Measurements from ENCODE around the gene EDA. TPM values are rescaled to one million over a fixed set of nuclear protein-coding genes. Genes with fewer than 3 reads are reported as not detected.

EDA gene
- total RNA-seq, 1 experiment from 2014 or later: 0.15 TPM

GRCh38 chrX:70043685-70044084 is 427.8 kb downstream of the EDA start:
- Histone ChIP-seq H3F3A (ENCODE audit: low read length, unreplicated experiment) (no peaks in the 10 kb centered on the region), H3K27ac (ENCODE audit: low read length) (no peak overlapping the region; the same call in 1 of the 2 replicates), H3K4me1 (ENCODE audit: insufficient read depth, low read length) (peaks cover 51% of the 10 kb centered on the region), H3K9ac (ENCODE audit: low read length) (no peak overlapping the region), H3K36me3 (ENCODE audit: low read depth, low read length) (no peaks in the 10 kb centered on the region), H3K9me3 (ENCODE audit: low read length) (no peaks in the 10 kb centered on the region), H3K4me3 (ENCODE audit: low read length) (no peak overlapping the region), H3K27me3 (ENCODE audit: low read length) (no peaks in the 10 kb centered on the region), H2AFZ (ENCODE audit: low read length) (no peak overlapping the region), H4K20me1 (ENCODE audit: low read length) (no peaks in the 10 kb centered on the region), H3K4me2 (ENCODE audit: low read length) (no peak overlapping the region), H3K79me2 (ENCODE audit: low read length) (no peaks in the 10 kb centered on the region), H3K9me2 (replicated peaks; ENCODE audit: low read length) (no peaks in the 10 kb centered on the region)
- intact Hi-C loops (cut with micrococcal nuclease): no loop called here
- TF ChIP-seq EZH2 (IDR thresholded peaks at IDR 0.05; ENCODE audit: low read length, unreplicated experiment) (no peak), EZH2phosphoT487 (IDR thresholded peaks at IDR 0.05; ENCODE audit: borderline replicate concordance, low read length) (no peak), CTCF (conservative IDR thresholded peaks at IDR 0.05; ENCODE audit: low read depth, low read length) (no peak)
- POLR2A ChIA-PET (ENCODE audit: unreplicated experiment): no interaction called here
- BruUV-seq (replicated peaks): no TSS peak
- no peak for ATAC-seq
- CTCF ChIA-PET: no interaction called here
- DNase-seq: no peak

- ChIA-PET CTCF (no interaction called here), POLR2A (ENCODE audit: unreplicated experiment) (no interaction called here)
- Histone ChIP-seq H2AFZ (ENCODE audit: low read length) (no peak overlapping the region), H3K27me3 (ENCODE audit: low read length) (no peaks in the 10 kb centered on the region), H3K4me3 (ENCODE audit: low read length) (no peak overlapping the region), H4K20me1 (ENCODE audit: low read length) (no peaks in the 10 kb centered on the region), H3K4me2 (ENCODE audit: low read length) (peak overlapping the region; percentile 12; the same call in 1 of the 2 replicates), H3K9me3 (ENCODE audit: low read length) (no peaks in the 10 kb centered on the region), H3K36me3 (ENCODE audit: low read depth, low read length) (no peaks in the 10 kb centered on the region), H3K9ac (ENCODE audit: low read length) (no peak overlapping the region), H3F3A (ENCODE audit: low read length, unreplicated experiment) (no peaks in the 10 kb centered on the region), H3K27ac (ENCODE audit: low read length) (peak overlapping the region; percentile 62), H3K9me2 (replicated peaks; ENCODE audit: low read length) (no peaks in the 10 kb centered on the region), H3K79me2 (ENCODE audit: low read length) (no peaks in the 10 kb centered on the region), H3K4me1 (ENCODE audit: insufficient read depth, low read length) (peaks cover 47% of the 10 kb centered on the region)
- peak; percentile 61 for DNase-seq
- no TSS peak for BruUV-seq (replicated peaks)
- intact Hi-C loops (cut with micrococcal nuclease): no loop called here
- no peak for TF ChIP-seq CTCF (conservative IDR thresholded peaks at IDR 0.05; ENCODE audit: low read depth, low read length)
- TF ChIP-seq EZH2 (IDR thresholded peaks at IDR 0.05; ENCODE audit: low read length, unreplicated experiment): no peak
- no peak for TF ChIP-seq EZH2phosphoT487 (IDR thresholded peaks at IDR 0.05; ENCODE audit: borderline replicate concordance, low read length)
- peak; percentile 66 for ATAC-seq
These were observed 428.8 kb downstream of the EDA start for GRCh38 chrX:70044541-70045245.

- CTCF ChIA-PET: interaction anchor here (0.6 to 1.0 kb wide), 2 partner anchors 49 to 86 kb away, joined by 3 to 7 read pairs; partner anchors contain the start of gene IGBP1
- peak overlapping the region; percentile 66 for H3K9ac ChIP-seq (ENCODE audit: low read length)
- ATAC-seq (peak; percentile 66), DNase-seq (peak; percentile 82)
- H3K36me3 ChIP-seq (ENCODE audit: low read depth, low read length): no peaks in the 10 kb centered on the region
- H3K4me2 ChIP-seq (ENCODE audit: low read length): peak overlapping the region; percentile 5; the same call in 1 of the 2 replicates
- H2AFZ ChIP-seq (ENCODE audit: low read length): peak overlapping the region; percentile 48
- H4K20me1 ChIP-seq (ENCODE audit: low read length): no peaks in the 10 kb centered on the region
- H3K79me2 ChIP-seq (ENCODE audit: low read length): no peaks in the 10 kb centered on the region
- BruUV-seq (replicated peaks): no TSS peak
- TF ChIP-seq CTCF (conservative IDR thresholded peaks at IDR 0.05; ENCODE audit: low read depth, low read length): no peak
- no peak for TF ChIP-seq EZH2phosphoT487 (IDR thresholded peaks at IDR 0.05; ENCODE audit: borderline replicate concordance, low read length)
- TF ChIP-seq EZH2 (IDR thresholded peaks at IDR 0.05; ENCODE audit: low read length, unreplicated experiment): no peak
- H3F3A ChIP-seq (ENCODE audit: low read length, unreplicated experiment): no peaks in the 10 kb centered on the region
- peaks cover 43% of the 10 kb centered on the region for H3K4me1 ChIP-seq (ENCODE audit: insufficient read depth, low read length)
- peak overlapping the region; percentile 88 for H3K27ac ChIP-seq (ENCODE audit: low read length)
- POLR2A ChIA-PET (ENCODE audit: unreplicated experiment): no interaction called here
- intact Hi-C loops (cut with micrococcal nuclease): loop anchor here (2.0 kb wide), 1 partner anchor 42 kb away; no protein-coding TSS in a partner anchor
- H3K4me3 ChIP-seq (ENCODE audit: low read length): no peak overlapping the region
- no peaks in the 10 kb centered on the region for H3K9me3 ChIP-seq (ENCODE audit: low read length)
- no peaks in the 10 kb centered on the region for H3K9me2 ChIP-seq (replicated peaks; ENCODE audit: low read length)
- H3K27me3 ChIP-seq (ENCODE audit: low read length): no peaks in the 10 kb centered on the region
These were observed 431.1 kb downstream of the EDA start for GRCh38 chrX:70046978-70047377.

Data from PC-3 (cell line).